Fibroblast of pulmonary artery (primary cell): ENCODE measurements around the gene FRAT2.

Source experiments
- DNase-seq: peaks from one replicate; pipeline ENCODE4 v3.0.0-alpha.2; 2010; ENCODE audit warnings: low read depth
- H3K4me3 ChIP-seq: replicated peaks from 2 replicates; pipeline ENCODE4 v1.5.1; 2011; ENCODE audit warnings: low read depth, mild to moderate bottlenecking, control low read depth, low read length, moderate library complexity
- CTCF ChIP-seq: IDR thresholded peaks from 2 replicates; pipeline ENCODE4 v1.5.1; 2011; ENCODE audit warnings: mild to moderate bottlenecking, control low read depth, low read length, inconsistent platforms; ENCODE audit errors: missing control alignments

The FRAT2 gene

DNA sequence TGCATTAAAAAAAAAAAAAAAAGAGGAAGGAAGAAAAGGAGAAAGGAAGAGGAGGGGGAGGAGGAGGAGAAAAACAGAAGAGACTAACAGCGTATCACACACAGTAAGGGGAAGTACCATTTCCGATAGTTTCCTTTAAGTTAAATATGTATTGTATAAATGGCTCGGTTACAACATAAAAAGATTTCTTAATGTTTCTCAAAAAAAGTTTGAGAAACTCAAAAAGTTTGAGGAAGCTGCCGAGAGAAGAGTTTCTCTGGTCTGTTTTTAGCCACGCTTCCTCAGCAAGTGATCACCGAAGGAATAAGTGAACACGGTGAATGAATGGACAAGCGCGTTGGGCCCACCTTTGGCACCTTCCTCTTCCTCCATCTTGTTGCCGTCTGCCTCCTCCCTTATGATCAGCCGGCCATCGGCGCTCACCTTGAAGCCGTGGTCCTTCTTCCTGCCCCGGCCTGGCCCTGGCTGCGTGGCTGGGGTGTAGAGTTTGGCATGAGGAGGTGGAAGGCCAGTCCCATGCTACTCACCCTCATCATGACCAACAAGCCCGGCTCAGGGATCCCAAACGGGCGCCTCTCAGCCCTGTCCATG is 31.3 kb upstream of the FRAT2 start:
- TF ChIP-seq CTCF, result no peak
- H3K4me3 ChIP-seq, result no peak overlapping the region
- DNase-seq, result no peak

DNA sequence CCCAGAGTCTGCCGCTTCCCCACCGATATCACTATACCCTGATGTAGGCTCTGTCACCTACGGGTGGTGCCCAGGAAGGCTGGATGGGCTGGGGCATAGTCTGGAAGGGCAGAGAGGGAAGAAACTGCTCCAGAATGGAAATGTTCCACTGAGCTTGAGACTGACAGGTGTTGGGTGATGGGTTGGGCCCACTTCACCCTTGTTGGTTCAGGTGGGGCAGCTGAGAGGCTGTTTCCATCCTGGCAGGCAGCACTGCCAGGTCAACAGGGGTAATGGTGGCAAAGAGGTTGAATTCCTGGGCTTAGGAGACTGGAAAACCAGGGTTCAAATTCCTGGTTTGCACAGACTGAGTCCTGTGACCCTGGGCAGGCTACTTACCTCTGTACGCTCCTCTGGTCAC is 28.5 kb upstream of the FRAT2 start:
- no peak for DNase-seq
- no peak overlapping the region for H3K4me3 ChIP-seq
- no peak for TF ChIP-seq CTCF

DNA sequence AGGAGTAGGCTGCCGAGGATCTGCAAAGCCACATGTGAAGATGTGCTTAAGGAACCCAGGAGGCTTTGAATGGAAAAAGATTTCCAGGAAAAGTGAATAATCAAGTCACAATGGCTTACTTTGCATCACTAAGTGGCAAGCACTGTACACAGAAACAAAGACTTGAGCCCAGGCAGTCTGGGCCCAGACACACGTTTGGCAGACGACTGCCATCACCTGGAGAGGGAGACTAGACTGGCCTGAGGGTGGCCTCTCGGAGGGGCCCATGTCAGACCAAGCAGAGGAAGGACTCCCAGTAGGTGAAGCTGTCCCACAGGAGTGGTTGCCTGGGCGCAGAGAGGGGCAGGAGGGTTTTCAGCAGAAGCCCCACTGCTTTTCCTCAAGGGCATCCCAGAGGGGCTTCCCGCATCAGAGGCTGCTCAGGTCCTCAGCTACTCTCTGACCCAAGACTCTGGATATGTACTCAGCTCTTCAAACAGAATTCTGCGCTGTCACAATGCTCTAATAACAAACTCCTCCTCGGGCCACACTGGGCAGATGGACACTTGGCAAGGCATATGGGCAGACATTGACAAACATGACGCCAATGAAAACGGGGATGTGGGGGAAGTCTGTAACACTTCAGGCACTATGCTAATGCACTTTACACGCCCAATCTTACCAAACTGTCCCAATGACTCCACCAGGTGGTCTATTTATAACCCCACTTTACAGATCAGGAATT is 27.9 kb upstream of the FRAT2 start:
- H3K4me3 ChIP-seq, result no peak overlapping the region
- no peak for DNase-seq
- TF ChIP-seq CTCF, result no peak

- peak; percentile 24 for DNase-seq
- no peak for TF ChIP-seq CTCF
- no peak overlapping the region for H3K4me3 ChIP-seq
Measured at GRCh38 chr10:97361537-97361901, 27.0 kb upstream of the FRAT2 start.

DNA sequence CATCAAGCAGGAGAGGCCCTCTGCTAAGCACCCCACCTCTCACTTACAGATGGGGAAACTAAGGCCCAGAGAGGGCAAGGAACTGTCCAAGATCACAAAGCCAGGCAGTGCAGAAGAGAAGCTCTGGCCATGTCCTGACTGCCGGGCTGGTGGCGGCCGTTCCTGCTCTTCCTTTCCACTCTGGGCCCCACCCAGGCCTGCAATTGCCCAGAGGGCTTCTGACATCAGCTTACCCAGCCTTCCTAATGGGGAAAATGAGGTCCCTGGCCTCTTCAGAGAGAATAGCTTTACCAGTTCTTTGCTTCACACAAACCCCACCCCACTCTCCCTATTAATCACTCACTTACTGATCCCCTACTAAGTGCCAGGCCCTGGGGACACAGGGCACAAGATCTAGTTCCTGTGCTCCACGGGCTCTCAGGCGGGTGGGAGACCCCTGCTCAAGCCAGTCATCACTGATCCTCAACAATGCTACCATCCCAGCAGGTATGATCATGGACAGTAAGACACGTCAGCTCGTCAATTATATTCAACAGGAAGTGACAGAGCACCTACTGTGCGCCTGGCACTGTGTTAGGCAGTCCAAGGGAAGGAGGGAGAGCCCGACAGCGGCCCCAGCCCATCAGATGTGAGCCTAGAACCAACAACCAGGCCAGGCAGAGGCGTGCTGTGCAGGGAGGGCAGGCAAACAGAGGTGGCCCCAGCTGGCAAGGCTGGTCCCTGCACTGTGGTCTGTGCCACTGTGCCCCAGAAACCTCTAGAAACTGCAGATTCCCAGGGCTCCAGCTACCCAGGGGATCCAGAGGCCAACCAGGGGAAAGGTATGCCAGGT is 26.4 kb upstream of the FRAT2 start:
- no peak for DNase-seq

GRCh38 chr10:97358781-97359180 is 24.3 kb upstream of the FRAT2 start:
- TF ChIP-seq CTCF, result no peak
- no peak for DNase-seq
- no peak overlapping the region for H3K4me3 ChIP-seq

More for the DNA sequence above, 26.4 kb upstream of the FRAT2 start:
- H3K4me3 ChIP-seq, result no peak overlapping the region
- TF ChIP-seq CTCF, result no peak
